Bronchial epithelial cell (primary cell): Measurements from ENCODE around the gene ORC1. TPM values are rescaled to one million over a fixed set of nuclear protein-coding genes. Genes with fewer than 3 reads are reported as not detected.

Experiments used
- DNase-seq: peaks from one replicate; pipeline ENCODE4 v3.0.0-alpha.2; 2010; ENCODE audit warnings: low read depth
- FAIRE-seq: peaks from 2 replicates; lab custom pipeline; 2011; peaks lifted over from hg19 to GRCh38; lab: Jason Lieb, UNC
- H3K27me3 ChIP-seq: 2 replicates; pipeline ENCODE4 v1.5.1; 2011; ENCODE audit warnings: low read length; ENCODE audit not compliant: control insufficient read depth, insufficient read depth
- H3K36me3 ChIP-seq: 2 replicates; pipeline ENCODE4 v1.5.1; 2011; ENCODE audit warnings: low read length; ENCODE audit not compliant: control insufficient read depth, insufficient read depth
- H3K4me3 ChIP-seq: 2 replicates; pipeline ENCODE4 v1.5.1; 2011; ENCODE audit warnings: mild to moderate bottlenecking, low read depth, low read length, control low read depth
- total RNA-seq: library from RNA; depleted of rRNA; stranded (reverse); fragments of >200 nt; gene quantifications from 2 replicates; pipeline ENCODE4 v1.2.1, GENCODE V29; 2014
- TF ChIP-seq, protein P1 (sequence below): IDR thresholded peaks from 2 replicates; pipeline ENCODE4 v1.5.1; 2011; ENCODE audit warnings: mild to moderate bottlenecking, moderate library complexity, low read length, control low read depth, inconsistent platforms; ENCODE audit not compliant: insufficient read depth, severe bottlenecking

The ORC1 gene
- total RNA-seq, 1 donor from 2014 or later = 0.26 TPM

DNA sequence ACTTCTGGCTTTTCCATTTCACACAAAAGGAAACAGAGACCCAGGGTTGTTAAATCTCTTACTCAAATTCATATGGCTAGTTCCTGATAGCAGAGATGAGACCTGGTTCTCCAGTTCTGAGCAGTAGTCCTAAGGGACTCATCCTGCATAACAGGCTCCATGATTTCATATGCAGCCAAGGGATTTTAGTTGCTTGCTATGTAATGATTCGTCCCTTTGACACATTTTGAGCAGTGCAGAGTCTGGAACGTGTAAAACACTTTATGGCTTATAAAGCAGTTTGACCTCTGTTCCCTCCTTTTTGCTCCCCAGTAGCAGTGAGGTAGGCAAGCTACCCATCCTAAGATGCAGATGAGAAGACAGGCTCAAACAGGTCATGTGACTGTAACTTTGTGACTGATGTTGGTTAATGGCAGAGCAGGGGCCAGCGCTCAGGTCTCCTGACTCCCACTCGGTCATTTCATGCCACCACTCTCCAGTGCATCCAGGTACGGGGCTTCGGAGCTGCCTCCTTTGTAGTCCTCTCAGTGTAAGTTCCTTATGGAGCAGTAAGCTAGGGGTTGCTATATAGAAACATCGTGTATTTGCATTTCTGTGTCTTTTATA is 62.5 kb downstream of the ORC1 start:
- DNase-seq = no peak
- Histone ChIP-seq H3K36me3 (peaks cover 3% of the 10 kb centered on the region), H3K4me3 (no peak overlapping the region), H3K27me3 (no peaks in the 10 kb centered on the region)
- TF ChIP-seq, protein P1, sequence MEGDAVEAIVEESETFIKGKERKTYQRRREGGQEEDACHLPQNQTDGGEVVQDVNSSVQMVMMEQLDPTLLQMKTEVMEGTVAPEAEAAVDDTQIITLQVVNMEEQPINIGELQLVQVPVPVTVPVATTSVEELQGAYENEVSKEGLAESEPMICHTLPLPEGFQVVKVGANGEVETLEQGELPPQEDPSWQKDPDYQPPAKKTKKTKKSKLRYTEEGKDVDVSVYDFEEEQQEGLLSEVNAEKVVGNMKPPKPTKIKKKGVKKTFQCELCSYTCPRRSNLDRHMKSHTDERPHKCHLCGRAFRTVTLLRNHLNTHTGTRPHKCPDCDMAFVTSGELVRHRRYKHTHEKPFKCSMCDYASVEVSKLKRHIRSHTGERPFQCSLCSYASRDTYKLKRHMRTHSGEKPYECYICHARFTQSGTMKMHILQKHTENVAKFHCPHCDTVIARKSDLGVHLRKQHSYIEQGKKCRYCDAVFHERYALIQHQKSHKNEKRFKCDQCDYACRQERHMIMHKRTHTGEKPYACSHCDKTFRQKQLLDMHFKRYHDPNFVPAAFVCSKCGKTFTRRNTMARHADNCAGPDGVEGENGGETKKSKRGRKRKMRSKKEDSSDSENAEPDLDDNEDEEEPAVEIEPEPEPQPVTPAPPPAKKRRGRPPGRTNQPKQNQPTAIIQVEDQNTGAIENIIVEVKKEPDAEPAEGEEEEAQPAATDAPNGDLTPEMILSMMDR = no peak
- no peak for FAIRE-seq

DNA sequence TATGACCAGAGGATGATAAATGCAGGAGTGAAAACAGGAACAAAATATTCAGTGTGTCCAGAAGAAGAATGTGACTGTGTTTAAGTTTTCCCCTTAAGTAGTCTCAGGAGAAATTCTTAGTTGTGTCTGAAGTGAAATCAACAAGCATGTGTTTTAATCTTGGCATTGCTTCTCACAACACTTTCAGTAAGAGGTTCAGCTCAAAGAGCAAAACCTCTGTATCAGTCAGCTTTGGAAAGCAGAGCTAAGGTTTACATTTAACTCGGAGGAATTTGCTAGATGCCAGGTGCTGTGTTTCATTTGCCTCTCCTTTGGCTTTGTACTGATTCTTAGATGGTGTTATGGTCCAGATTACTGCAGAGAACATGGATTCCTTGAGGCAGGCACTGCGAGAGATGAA is 66.8 kb downstream of the ORC1 start:
- FAIRE-seq (peak; percentile 66), DNase-seq (no peak)
- Histone ChIP-seq H3K27me3 (no peaks in the 10 kb centered on the region), H3K36me3 (peaks cover 3% of the 10 kb centered on the region), H3K4me3 (no peak overlapping the region)
- TF ChIP-seq, protein P1 = no peak

GRCh38 chr1:52334906-52335528 is 69.2 kb downstream of the ORC1 start:
- FAIRE-seq = no peak
- TF ChIP-seq, protein P1 = no peak
- H3K36me3 ChIP-seq = no peaks in the 10 kb centered on the region

GRCh38 chr1:52332411-52332810 is 71.8 kb downstream of the ORC1 start:
- no peaks in the 10 kb centered on the region for H3K27me3 ChIP-seq
- TF ChIP-seq, protein P1 = no peak
- no peak overlapping the region for H3K4me3 ChIP-seq
- no peaks in the 10 kb centered on the region for H3K36me3 ChIP-seq
- DNase-seq (peak; percentile 29), FAIRE-seq (no peak)

More at GRCh38 chr1:52334906-52335528, 69.2 kb downstream of the ORC1 start:
- Histone ChIP-seq H3K27me3 (no peaks in the 10 kb centered on the region), H3K4me3 (no peak overlapping the region)
- DNase-seq = no peak

GRCh38 chr1:52328615-52329014 is 75.6 kb downstream of the ORC1 start:
- no peaks in the 10 kb centered on the region for H3K27me3 ChIP-seq

More at GRCh38 chr1:52328615-52329014, 75.6 kb downstream of the ORC1 start:
- FAIRE-seq = no peak
- DNase-seq = peak; percentile 29
- Histone ChIP-seq H3K4me3 (no peak overlapping the region), H3K36me3 (no peaks in the 10 kb centered on the region)
- TF ChIP-seq, protein P1 = no peak
